Measurements from ENCODE around the gene RTP5.

The RTP5 gene

DNA sequence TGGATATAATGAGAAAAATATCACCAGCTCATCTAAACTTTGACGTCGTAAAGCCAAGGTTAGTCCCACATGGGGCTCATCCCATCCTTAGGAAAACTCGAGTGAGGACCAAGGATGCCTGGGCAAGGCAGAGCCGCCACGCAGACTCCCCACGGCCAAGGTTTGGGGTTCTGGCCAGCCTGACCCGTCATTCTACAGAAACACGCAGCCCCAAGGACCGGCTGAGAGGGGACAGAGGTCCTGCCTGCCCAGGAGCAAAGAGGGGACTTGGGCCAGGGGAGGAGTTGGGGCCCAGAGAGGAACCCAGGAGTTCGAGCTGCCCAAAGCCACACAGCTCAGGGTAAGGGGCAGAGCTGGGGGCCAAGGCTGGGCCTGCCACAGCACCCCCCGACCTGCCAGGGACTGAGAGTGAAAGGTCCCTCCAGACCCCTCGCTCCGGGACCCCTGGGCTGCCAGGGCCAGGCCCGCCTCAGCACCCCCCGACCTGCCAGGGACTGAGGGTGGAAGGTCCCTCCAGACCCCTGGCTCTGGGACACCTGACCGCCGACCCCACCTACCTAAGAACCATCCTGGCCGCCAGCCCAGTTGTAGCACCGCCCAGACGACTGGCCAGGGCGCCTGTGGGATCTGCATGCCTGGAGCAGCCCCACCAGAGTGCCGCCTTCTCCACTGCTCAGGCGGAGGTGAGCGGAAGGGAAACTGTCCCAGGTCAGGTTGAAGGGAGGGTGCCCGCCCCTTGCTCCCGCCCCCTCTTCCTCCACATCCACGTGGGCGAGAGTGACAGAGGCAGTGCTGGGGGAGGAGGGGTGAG, 11.1 kb upstream of the RTP5 start, which contains the start of gene PDCD1:
Gene PDCD1, minus strand, starts transcription at position 689 of the 811 bp plus-strand sequence. Its CDS starts 56 bp downstream, at position 633.
- DNase-seq, result peak; percentile 77

GRCh38 chr2:241859017-241859435, 10.5 kb upstream of the RTP5 start:
- DNase-seq, result no peak

DNA sequence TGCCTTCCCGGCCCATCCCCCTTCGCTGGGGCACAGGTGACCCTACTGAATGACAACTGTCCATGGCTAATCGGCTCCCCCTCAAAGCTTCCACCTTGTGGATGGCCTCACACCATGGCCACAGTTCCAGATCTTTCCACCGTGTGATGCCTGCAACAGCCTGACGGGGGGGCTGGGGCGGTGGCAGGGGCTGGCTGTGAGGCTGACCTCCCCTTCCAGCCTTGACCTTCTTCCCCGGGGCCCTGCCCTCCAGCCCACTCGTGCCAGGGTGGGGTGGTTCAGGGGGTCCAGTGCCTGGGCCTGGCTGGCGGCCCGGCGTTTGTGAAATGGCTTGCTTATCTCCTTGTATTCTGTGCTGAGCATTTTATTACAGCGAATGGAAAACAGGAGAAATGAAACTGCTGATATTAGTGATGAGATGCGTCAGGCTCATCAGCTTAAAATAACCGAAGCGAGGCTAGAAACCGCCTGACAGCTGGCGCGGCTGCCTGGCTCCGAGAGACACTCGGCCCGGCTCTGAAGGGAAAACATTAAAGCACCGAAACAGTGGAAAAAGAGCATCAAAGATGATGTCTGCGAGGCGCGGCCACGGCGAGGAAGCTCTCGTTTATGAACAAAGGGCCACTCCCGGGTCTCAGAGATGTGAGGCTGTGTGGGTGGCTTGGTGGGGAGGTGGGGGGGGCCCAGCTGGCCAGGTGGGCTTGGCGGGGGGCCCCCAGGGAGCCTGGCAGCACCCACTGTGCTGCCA, 9.9 kb upstream of the RTP5 start:
- DNase-seq, result peak; percentile 74

DNA sequence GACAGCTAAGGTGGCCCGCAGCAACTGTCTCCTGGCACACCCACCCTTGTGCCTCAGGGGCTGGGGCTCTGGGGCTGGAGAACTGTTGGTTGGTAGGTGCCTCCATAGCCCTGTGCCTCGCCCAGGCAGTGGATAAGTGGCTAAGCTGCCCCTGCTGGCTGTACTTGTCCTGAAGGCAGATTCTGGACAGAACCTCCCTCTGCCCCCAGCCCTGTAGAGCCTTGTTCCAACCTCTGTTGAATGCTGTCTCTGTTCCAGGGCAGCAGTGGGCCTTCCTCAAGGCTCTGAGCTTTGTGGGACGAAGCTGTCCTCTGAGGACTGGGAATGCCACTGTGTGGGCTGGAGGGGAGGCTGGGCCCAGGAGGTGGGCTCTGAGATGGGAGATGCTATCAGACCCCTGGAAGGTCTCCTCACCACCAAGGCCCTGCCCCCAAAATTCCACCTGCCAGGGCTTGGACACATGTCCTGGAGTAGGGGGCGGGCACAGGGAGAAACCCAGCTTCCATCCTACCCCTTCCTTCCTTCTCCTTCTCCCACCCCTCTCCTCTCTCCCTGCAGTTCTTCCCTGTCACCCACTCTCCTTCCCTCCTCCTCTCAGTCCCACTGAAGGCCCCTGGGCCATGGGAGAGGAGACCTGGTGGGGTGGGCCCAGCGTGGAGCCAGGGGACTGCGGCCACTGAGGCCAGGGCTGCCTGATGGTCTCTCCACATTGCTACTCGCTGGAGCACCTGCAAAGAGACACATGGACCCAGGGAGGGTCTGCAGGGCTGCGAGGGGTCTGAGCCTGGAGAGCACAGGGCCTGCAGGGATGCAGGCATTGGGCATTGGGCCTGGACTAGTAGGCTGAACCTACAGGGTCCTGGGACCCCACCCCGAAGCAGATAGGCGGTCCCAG, 9.1 kb upstream of the RTP5 start:
- DNase-seq, result no peak

DNA sequence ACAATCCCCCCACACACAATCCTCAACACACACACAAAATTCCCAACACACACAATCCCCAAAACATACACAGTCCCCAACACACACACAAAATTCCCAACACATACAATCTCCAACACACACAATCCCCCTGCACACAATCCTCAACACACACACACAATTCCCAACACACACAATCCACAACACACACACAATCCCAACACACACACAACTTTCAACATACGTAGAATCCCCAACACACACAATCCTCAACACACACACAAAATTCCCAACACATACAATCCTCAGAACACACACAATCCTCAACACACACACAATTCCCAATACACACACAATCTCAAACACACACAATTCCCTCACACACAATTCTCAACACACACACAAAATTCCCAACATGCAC, 8.3 kb upstream of the RTP5 start:
- no peak for DNase-seq

DNA sequence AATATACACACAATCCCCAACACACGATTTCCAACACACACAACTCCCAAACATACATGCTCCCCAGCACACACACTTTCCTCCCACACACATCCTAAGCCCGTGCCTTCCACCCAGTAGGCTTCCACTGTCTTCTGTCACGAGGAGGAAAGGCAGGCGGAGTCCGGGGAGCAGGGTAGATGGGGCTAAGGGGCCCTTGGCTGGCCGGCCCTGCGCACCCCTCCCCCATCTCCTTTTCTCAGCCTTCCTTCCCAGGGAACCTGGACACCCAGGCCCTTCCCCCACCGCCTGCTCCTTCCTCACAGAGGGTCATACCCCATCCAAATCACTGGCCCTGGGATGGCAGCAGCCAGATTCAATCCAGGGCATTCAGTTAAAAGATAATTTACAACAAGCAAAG, 7.4 kb upstream of the RTP5 start:
- no peak for DNase-seq

DNA sequence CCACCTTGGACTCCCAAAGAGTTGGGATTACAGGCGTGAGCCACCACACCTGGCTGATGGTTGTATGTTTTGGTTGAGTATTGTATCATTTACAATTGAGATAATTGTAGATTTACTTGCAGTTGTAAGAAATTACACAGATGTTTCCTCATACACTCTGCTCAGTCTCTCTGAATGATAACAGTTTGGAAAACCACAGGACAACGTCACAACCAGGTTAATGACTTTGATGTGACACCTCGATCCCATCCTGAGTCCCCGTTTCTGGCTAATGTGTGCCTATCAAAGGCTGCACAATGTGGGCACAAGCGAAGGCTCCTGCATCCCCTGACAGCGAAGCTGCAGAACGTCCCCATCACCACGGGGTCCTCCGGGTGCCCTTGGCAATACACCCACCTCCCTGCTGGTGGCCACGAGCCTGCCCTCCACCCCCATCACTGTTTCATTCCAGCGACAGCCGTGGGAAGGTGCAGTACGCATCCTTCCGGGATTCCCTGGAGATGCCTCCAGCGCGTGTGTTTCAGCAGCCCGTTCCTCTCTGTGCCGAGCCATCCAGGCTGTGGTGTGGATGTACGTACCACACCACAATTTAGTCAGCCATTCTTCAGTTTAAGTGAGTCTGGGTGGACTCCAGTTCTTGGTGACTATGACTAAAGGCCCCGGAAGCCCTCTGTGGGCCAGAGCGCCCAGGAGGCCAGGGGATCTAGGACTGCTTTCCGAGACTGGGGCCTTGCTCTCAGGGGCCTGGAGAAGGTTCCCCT, 6.6 kb upstream of the RTP5 start:
- no peak for DNase-seq

- peak; percentile 55 for DNase-seq
Measured at GRCh38 chr2:241863536-241863954, 6.0 kb upstream of the RTP5 start.

DNA sequence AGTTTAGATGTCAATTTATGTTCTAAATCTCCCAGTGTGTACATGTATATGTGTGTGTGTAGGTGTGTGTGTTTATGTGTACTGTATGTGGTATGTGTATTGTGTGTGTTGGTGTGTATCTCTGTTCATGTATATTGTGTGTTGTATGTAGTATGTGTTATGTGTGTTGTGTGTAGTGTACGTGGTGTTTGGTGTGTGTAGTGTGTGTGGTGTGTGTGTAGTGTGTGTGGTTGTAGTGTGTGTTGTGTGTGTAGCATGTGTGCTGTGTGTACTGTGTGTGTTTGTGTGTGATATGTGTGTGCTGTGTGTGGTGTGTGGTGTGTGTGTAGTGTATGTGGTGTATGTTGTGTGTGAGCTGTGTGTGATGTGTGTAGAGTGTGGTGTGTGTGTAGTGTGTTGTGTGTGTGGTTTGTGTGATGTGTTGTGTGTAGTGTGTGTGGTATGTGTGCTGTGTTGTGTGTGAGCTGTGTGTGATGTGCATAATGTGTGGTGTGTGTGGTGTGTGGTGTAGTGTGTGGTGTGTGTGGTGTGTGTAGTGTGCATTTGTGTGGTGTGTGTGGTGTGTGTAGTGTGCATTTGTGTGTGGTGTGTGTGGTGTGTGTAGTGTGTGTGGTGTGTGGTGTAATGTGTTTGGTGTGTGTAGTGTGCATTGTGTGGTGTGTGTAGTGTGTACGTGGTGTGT, 5.2 kb upstream of the RTP5 start:
- DNase-seq, result no peak

DNA sequence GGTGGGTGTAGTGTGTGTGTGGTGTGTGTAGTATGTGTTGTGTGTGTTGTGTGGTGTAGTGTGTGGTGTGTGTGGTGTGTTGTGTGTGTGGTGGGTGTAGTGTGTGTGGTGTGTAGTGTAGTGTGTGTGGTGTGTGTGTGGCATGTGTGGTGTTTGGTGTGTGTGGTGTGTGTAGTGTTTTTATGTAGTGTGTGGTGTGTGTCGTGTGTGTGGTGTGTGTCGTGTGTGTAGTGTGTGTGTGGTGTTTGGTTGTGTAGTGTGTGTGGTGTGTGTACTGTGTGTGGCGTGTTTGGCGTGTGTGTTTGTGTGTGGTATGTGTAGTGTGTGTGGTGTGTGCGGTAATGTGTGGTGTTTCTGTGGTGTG, 4.7 kb upstream of the RTP5 start:
- DNase-seq, result no peak

DNA sequence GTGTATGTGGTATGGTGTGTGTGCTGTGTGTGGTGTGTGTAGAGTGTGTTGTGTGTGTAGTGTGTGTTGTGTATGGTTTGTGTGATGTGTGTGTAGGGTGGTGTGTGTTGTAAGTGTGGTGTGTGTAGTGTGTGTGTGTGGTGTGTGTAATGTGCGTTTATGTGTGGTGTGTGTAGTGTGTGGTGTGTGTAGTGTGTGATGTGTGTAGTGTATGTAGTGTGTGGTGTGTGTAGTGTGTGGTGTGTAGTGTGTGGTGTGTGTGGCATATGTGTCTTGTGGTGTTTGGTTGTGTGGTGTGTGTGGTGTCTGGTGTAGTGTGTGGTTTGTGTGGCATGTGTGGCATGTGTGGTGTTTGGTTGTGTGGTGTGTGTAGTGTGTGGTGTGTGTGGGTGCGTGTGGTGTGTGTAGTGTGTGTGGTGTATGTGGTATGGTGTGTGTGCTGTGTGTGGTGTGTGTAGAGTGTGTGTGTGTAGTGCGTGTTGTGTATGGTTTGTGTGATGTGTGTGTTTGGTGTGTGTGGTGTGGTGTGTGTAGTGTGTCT, 4.0 kb upstream of the RTP5 start:
- DNase-seq, result no peak

DNA sequence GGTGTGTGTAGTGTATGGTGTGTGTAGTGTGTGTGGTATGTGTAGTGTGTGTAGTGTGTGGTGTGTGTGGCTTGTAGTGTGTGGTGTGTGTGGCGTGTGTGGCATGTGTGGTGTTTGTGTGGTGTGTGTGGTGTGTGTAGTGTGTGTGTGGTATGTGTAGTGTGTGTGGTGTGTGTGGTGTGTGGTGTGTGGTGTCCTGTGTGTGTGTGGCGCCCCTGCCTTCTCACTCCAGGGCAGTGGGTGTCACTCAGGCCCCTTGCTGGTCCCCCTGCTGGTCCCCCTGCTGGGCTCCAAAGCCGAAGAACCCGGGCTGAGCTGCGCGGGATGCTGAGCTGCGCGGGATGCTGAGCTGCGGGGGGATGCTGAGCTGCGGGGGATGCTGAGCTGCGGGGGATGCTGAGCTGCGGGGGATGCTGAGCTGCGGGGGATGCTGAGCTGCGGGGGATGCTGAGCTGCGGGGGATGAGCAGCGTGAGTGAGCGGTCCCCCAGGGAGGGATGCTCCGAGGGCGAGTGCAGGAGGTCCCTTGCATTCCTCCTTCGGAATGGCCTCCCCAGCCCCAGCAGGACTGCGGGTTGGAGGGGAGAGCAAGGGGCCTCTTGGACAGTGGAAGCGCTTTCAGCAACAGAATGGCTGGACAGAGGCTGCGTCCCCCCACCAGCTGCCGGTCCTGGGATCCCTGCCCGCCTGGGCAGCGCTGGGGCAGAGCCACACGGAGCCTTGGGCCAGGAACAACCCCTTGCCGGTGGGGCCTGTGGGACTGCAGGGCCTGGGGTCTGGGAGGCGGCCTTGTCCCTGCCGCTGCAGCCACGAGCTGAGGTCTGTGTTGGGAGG, 3.4 kb upstream of the RTP5 start:
- DNase-seq, result no peak

DNA sequence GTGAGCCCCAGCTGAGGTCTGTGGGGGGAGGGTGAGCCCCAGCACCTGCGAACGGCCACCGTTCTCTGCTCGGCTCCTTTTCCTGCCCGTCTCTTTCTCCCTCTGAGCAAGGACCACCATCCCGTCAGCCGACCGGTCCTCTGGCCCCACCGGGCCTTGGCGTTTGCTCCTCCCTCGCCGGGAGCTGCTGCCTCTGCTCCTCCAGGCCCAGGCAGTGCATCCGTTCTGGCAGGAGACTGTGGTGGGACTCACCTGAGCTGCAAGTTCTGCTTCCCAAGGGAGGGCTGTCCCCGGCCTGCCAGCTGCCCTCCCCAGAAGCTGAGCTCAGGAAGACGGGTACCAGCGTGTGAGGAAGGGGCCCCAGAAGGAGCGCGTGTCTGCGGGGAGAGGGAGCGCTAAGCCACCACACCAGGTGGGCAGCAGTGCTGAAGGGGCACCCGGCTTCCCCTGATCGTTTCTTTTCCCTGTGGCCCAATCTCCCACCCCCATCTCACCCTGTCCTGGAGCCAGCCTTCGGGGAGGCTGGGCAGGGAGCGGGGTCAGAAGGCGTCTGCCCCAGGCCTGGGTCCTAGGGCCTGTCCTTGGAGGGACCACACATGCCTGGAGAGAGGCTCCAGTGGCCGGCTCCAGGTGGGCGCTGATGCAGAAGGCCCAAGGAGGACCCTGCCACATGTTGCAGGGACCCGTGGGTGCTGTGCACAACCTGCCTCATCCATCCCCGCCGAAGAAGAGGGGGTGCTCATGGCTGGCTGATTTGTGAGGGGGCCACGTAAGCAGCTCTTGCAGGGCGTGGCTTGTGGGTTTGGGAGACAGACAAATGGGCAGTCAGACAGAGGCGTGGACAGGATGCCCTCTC, 2.5 kb upstream of the RTP5 start:
- DNase-seq, result no peak

DNA sequence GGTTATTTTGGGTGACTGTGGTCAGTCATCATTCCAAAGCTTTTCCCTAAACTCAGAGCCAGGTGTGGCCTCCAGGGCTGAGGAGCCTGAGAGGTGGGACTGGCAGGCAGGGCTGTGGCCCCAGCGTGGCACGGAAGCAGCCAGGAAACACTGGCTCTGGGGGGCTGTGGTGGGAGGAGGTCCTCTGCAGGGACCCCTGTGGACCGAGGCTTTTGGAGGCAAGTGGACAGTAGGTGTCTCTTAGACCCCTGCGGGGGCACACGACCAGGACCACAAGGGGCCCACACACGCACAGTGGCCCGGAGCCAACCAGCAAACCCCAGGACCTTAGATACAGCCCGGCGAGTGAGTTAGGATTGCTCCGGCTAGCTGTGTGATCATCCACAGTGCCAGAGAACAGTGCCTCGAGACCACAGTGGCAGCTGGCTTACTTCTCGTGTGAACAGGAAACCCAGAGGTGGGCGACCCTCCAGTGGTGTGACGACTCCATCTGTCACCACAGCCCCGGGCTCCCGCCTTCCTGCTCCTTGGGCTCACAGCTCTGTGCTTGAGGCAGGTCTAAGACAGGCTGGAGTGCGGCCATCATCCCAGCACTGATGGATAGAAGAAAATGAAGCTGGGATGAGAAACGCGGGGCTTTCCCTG, 1.6 kb upstream of the RTP5 start:
- DNase-seq, result peak; percentile 76

GRCh38 chr2:241868661-241869081, 858 bp upstream of the RTP5 start:
- DNase-seq, result no peak

- no peak for DNase-seq
Measured at GRCh38 chr2:241870081-241870541, 582 bp downstream of the RTP5 start.

GRCh38 chr2:241870611-241871537, 1.3 kb downstream of the RTP5 start:
- peak; percentile 47 for DNase-seq
